ENCODE measurements around the gene FCGR3B.
"Not testable (repeated sequence)": the region's sequence is repeated elsewhere in the genome, so short reads cannot be mapped to it uniquely, and the experiment has no call there.

- TF ChIP-seq, protein P1, sequence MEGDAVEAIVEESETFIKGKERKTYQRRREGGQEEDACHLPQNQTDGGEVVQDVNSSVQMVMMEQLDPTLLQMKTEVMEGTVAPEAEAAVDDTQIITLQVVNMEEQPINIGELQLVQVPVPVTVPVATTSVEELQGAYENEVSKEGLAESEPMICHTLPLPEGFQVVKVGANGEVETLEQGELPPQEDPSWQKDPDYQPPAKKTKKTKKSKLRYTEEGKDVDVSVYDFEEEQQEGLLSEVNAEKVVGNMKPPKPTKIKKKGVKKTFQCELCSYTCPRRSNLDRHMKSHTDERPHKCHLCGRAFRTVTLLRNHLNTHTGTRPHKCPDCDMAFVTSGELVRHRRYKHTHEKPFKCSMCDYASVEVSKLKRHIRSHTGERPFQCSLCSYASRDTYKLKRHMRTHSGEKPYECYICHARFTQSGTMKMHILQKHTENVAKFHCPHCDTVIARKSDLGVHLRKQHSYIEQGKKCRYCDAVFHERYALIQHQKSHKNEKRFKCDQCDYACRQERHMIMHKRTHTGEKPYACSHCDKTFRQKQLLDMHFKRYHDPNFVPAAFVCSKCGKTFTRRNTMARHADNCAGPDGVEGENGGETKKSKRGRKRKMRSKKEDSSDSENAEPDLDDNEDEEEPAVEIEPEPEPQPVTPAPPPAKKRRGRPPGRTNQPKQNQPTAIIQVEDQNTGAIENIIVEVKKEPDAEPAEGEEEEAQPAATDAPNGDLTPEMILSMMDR (IDR thresholded peaks at IDR 0.05): not testable (repeated sequence)
- not testable (repeated sequence) for TF ChIP-seq REST (IDR thresholded peaks at IDR 0.05; ENCODE audit: insufficient read depth in 1 of 2, low read depth in 2 of 2, low read length in 1 of 2)
Measured at GRCh38 chr1:161616417-161616816, 14.6 kb downstream of the FCGR3B start.

Measured in Panc1 (cell line).